GM18511 (cell line): ENCODE results near the gene CASTOR1.

ENCODE experiments used
- ATAC-seq: cut with Tn5 transposase; IDR thresholded peaks from one replicate; pipeline ENCODE4 v1.9.1; 2021; ENCODE audit warnings: mild to moderate bottlenecking, moderate library complexity; ENCODE audit not compliant: unreplicated experiment

CASTOR1 gene

GRCh38 chr22:30286331-30286730 is 3.0 kb downstream of the CASTOR1 start:
- no peak for ATAC-seq

DNA sequence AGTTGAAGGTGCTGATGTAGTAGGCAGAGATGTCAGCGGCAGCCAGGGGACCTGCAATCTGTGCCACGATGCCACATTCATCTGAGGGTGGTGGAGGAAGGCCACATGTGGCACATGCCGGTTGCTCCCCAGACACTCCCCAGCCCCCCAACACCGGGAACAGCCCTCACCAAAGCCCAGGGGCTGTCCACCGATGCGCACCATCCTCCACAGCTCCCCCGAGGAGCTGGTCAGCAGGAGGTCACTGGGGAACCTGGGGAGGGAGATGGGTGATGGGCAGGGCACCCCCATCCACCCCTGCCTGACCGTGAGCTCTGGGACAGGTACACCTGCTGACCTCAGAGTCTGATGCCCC is 3.5 kb downstream of the CASTOR1 start:
- ATAC-seq: no peak

GRCh38 chr22:30285176-30285845 is 4.0 kb downstream of the CASTOR1 start:
- no peak for ATAC-seq

DNA sequence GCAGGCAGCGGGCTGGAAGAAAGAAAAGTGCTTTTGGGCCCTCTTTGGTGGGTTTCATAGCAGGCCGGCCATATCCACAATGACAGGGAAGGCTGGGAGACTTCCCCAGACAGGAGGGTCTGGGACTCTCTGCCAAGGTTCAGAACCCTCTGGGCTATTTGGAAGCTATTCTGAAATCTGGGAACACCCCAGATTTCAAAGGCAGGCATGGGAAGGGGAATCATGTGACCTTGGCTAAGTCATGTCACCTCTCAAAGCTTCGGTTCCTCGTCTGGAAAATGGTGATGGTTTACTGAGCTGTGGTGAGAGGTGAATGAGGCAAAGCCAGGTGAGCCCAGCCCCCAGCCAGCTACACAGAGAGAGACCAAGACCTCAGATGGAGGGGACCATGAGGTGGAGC is 4.6 kb downstream of the CASTOR1 start:
- no peak for ATAC-seq

GRCh38 chr22:30284172-30284571 is 5.1 kb downstream of the CASTOR1 start:
- no peak for ATAC-seq

GRCh38 chr22:30283342-30283741 is 6.0 kb downstream of the CASTOR1 start:
- ATAC-seq: no peak

GRCh38 chr22:30282616-30283046 is 6.7 kb downstream of the CASTOR1 start:
- ATAC-seq: no peak

GRCh38 chr22:30280505-30280904 is 8.8 kb downstream of the CASTOR1 start:
- ATAC-seq: no peak

- no peak for ATAC-seq
These were observed 9.4 kb downstream of the CASTOR1 start for GRCh38 chr22:30279932-30280331.

DNA sequence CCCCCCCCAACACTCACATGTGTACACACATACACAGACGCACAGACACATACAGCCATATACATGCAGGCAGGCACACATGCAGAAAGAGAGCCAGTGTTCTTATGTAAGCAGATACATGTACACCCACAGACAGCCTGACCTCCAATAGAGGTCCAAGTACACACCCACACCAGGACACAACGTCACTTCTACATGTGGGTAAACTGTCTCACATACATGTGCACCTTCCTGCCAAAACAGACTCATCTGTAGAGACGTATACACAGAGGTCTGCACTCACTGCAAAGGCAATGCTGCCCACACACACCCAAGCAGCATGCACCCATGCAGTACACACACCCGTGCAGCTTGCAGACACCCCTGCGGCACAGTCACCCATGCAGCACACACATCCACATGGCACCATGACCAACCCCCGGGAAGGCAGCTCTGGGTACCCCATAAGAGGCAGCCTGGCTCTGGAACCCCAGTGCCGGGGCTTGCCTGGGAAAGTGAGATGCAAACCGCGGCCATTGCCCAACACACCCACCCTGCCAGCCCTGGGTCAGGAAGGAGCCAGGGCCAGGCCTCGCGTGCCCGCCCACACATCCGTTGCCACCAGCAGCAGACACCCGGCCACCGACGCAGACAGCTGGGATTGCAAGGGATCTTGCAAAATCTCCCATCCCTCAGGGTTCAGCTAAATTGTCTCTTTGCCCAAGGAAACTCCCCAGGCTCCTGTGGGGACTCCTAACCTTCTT is 10.1 kb downstream of the CASTOR1 start:
- no peak for ATAC-seq

GRCh38 chr22:30277547-30278344 is 11.6 kb downstream of the CASTOR1 start:
- ATAC-seq: no peak

DNA sequence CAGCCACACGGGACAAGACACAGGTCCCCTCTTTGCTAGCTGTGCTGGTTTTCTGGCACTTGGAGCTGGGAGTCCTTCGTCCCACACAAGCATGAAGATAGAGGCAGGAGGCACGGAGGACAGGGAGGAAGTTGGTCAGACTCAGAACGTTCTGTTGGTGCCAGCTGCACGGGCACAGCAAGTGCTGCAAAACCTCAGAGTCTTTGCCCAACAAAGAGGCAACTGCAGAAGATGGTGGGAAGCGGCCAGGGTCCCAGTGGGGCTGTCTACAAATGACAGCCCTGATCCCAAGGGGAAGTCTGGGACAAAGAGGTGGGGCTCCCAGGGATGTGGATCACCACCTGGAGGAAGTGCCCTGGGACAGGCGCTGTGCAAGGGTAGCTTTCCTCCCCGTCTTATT is 13.3 kb downstream of the CASTOR1 start:
- ATAC-seq: no peak

- no peak for ATAC-seq
These were observed 13.7 kb downstream of the CASTOR1 start for GRCh38 chr22:30275625-30276024.

DNA sequence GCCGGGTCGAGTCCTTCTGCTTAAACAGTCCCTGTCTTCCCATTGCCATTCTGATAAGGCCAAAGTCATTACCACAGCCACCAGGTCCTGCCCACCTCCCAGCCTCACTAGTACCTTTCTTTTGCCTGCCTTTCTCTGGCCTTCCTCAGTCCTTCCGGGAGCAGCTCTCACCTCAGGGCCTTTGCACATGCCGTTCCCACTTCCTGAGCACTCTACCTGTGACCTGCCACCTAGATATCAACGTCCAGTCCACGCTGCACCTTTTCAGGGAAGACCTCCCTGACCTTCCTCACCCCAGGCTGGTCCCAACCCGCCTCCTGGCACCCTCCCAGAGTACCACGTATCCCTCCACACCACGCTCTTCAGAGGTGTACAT is 14.9 kb downstream of the CASTOR1 start:
- ATAC-seq: no peak

DNA sequence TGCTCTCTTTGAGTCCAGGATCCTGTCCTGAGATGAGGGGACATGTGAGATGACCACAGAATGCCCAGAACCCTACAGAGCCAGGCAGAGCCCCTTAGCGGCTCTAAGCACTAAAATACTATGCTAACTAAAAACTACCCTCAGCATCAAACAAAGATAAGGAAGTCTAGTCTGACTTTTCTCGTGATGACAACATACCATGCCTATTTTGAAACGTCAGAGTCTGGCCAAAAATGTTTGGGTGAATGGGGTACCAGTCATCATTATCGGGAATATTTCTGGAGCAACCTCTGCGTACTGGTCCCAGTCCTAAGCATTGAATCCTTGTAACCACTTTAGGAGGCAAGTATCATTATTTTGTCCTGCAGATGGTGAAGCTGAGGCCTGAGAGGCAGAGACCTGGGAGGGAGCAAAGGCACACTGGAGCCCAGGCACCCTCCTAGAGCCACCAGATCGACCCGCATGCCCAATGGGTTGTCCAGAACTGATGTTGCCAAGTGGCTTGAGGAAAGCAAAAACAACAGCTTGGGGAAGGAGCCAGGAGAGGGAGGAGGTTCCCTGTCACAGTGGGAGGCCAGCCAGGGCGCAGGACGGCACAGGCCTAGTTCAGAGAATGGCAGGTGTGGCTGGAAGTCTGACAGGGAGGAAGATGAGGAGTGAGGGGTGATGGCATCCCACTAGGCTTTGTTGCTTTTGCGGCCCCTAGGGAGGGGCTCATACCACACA is 15.4 kb downstream of the CASTOR1 start:
- no peak for ATAC-seq

- ATAC-seq: no peak
These were observed 16.3 kb downstream of the CASTOR1 start for GRCh38 chr22:30272781-30273601.

DNA sequence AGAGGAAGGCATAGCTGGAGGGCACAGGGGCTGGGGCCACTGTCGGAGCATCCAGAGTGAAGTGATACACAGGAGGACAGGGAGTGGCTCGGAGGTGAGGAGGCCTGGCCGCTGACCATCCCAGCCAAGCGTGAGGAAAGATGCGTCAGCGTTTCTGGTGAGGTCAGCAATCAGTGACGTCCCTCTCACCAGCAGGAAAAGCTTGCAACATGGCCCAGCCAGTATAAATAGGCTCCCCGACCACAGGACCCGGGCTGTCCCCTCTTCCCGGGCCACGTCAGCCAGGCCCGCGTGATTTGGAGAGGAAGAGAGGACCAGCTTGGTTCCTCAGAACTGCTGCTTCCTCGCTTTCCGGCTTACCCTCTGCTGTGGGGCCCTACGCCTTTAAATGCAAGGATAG is 18.5 kb downstream of the CASTOR1 start:
- no peak for ATAC-seq

GRCh38 chr22:30268331-30268730 is 21.0 kb downstream of the CASTOR1 start:
- ATAC-seq: no peak

DNA sequence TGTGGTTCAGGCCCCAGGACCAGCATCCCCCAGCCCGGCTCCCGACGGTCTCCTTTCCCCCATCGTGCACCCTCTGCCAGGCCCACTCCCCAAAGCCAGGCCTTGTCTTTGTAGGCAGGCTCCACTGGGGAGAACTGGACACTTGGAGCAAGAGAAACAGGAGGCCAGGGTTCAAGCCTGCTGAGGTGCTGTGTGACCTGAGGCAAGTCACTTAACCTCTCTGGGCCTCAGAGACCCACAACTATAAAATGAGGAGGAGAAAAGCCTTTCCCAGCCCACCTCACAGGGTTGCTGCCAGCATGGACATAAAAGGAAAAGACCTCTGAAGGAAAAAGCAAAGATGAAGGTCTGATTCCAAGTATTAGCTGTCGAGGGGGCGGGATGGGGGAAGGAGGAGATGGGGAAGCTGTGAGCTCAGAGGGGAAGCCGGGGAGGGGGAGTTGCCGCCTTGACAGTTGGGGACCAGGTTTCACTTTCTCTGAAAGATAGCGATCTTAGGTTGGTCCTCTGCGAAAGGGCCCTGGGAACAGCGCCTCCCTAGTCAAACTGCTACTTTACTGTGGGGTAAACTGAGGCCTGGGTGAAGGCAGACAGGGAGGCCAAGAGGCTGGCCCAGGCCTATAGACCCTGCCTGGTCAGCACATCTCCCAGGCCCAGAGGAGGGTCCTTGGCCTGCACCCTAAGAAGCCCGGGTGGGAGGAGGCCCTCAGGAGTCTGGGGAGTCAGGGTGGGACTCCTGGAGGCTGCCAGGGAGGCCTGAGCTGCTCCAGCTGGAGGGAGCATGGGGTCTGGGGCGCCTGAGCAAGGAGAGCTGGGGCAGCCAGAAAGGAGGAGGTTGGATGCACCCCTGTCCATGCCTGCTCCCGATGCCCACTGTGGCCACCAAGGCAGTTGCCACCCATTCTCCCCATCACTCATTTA is 21.7 kb downstream of the CASTOR1 start:
- no peak for ATAC-seq
